HepG2 (cell line): ENCODE measurements around the gene FOXL3. TPM values are rescaled to one million over a fixed set of nuclear protein-coding genes. Genes with fewer than 3 reads are reported as not detected.

ENCODE experiments used
- ATAC-seq: fragments of 200-7000 bp; cut with Tn5 transposase; 3 replicates; pipeline ENCODE4 v1.9.1; 2020; ENCODE audit warnings: mild to moderate bottlenecking, moderate library complexity
- BruUV-seq: library from RNA; stranded (reverse); fragments of 400-500 nt; replicated peaks from 2 replicates; lab custom pipeline; 2021; lab: Mats Ljungman, UMichigan
- CTCF ChIA-PET: fragments of 300-600 bp; formaldehyde crosslinking; extraction: SDS; loops from one replicate; lab custom pipeline; 2021; ENCODE audit warnings: low total read pairs, inconsistent platforms, low intra/inter-chr PET ratio; lab: Yijun Ruan, JAX
- POLR2A ChIA-PET: fragments of 350-600 bp; sonication (Branson Sonifier 250); formaldehyde crosslinking; loops from one replicate; lab custom pipeline; 2020; ENCODE audit warnings: antibody characterized with exemption, inconsistent platforms; lab: Yijun Ruan, JAX
- DNase-seq: peaks from one replicate; pipeline ENCODE4 v3.0.0-alpha.2; 2015; ENCODE audit warnings: low spot score
- FAIRE-seq: peaks from 3 replicates; lab custom pipeline; 2011; peaks lifted over from hg19 to GRCh38; lab: Jason Lieb, UNC
- H2AFZ ChIP-seq: one replicate; pipeline ENCODE4 v1.6.1; 2011; ENCODE audit warnings: low read length, inconsistent platforms
- H3K27ac ChIP-seq: fragments of 300-600 bp; 3 replicates; pipeline ENCODE4 v1.8.0; 2011; ENCODE audit warnings: mixed run types, mild to moderate bottlenecking, mixed read lengths, low read length, inconsistent platforms; ENCODE audit not compliant: insufficient read depth; ENCODE audit errors: extremely low read length
- H3K27me3 ChIP-seq, 2 experiments: fragments of 200-600 bp in 1 of 2; 2 replicates in 1 of 2; 3 replicates in 1 of 2; pipeline versions ENCODE4 v1.6.0 to v1.8.0; 2011; ENCODE audit warnings: low read length in 2 of 2, mild to moderate bottlenecking in 2 of 2, moderate library complexity in 2 of 2, inconsistent platforms in 1 of 2; ENCODE audit not compliant: insufficient read depth in 2 of 2, control insufficient read depth in 1 of 2
- H3K36me3 ChIP-seq, 2 experiments: fragments of 200-600 bp in 1 of 2; replicated peaks in 1 of 2; 2 replicates in 1 of 2; 3 replicates in 1 of 2; pipeline versions ENCODE4 v1.5.1 to v1.8.0; 2011; ENCODE audit warnings: low read length in 2 of 2, inconsistent platforms in 1 of 2; ENCODE audit not compliant: insufficient read depth in 2 of 2, control insufficient read depth in 1 of 2
- H3K4me1 ChIP-seq: 2 replicates; pipeline ENCODE4 v1.5.1; 2012; ENCODE audit warnings: low read length, inconsistent platforms; ENCODE audit not compliant: insufficient read depth
- H3K4me2 ChIP-seq: 2 replicates; pipeline ENCODE4 v1.6.0; 2011; ENCODE audit warnings: low read depth, low read length, inconsistent platforms
- H3K4me3 ChIP-seq, 3 experiments: fragments of 200-600 bp in 1 of 3; sonication (generic), shearing (Covaris generic) in 1 of 3; replicated peaks in 1 of 3; 2 replicates each; pipeline ENCODE4 v1.5.1; 2011 to 2016; ENCODE audit warnings: low read length in 3 of 3, inconsistent platforms in 2 of 3, low read depth in 2 of 3, mild to moderate bottlenecking in 2 of 3, control low read depth in 1 of 3, mixed read lengths in 1 of 3; ENCODE audit not compliant: insufficient read depth in 1 of 3
- H3K79me2 ChIP-seq: one replicate; pipeline ENCODE4 v1.6.1; 2011; ENCODE audit warnings: low read length, inconsistent platforms; ENCODE audit not compliant: insufficient read depth
- H3K9ac ChIP-seq: 2 replicates; pipeline ENCODE4 v1.6.0; 2011; ENCODE audit warnings: mild to moderate bottlenecking, low read depth, low read length, inconsistent platforms; ENCODE audit not compliant: insufficient read depth
- H3K9me3 ChIP-seq: 2 replicates; pipeline ENCODE4 v1.5.1; 2012; ENCODE audit warnings: mild to moderate bottlenecking, low read length
- H4K20me1 ChIP-seq: 2 replicates; pipeline ENCODE4 v1.6.0; 2011; ENCODE audit warnings: inconsistent platforms, mild to moderate bottlenecking, low read length, moderate library complexity; ENCODE audit not compliant: insufficient read depth
- MTA1 ChIP-seq: sonication (generic); formaldehyde crosslinking; IDR thresholded peaks from 2 replicates; pipeline ENCODE4 v1.4.0; 2020; ENCODE audit warnings: missing genetic modification reagents, mild to moderate bottlenecking, borderline replicate concordance
- ZNF616 ChIP-seq: sonication (generic); formaldehyde crosslinking; IDR thresholded peaks from 2 replicates; pipeline ENCODE4 v1.5.0; 2020; ENCODE audit warnings: low read depth, mild to moderate bottlenecking, missing genetic modification reagents
- WGBS: methylation state at CpG from one replicate; pipeline ENCODE4 v1.1.6; 2017; ENCODE audit warnings: low lambda C conversion rate; 5-methylcytosine and 5-hydroxymethylcytosine counted together
- in situ Hi-C: cut with HindIII; loops from 2 replicates; pipeline ENCODE4 v1.10.0; 2017; ENCODE audit warnings: low pct_unique_long_range_greater_than_20kb; ENCODE audit not compliant: extremely low pct_ligation_motif_present
- intact Hi-C: fragments of 100-400 bp; cut with micrococcal nuclease; formaldehyde crosslinking; loops from one replicate; pipeline ENCODE4 v1.10.0; 2022; ENCODE audit not compliant: unreplicated experiment
- polyA plus RNA-seq, 8 experiments: library from polyadenylated mRNA; depleted of rRNA in 3 of 8; stranded (reverse) in 7 of 8; unstranded in 1 of 8; fragments of >200 nt; fragmentation: Illumina TruSeq in 4 of 8; extraction: Trizol in 4 of 8; gene quantifications; 2 replicates each; pipeline versions ENCODE4 v1.2.1 to v1.2.3, GENCODE V29; 2011 to 2016; ENCODE audit warnings: low read depth in 4 of 8, missing spikeins in 1 of 8, mixed read lengths in 1 of 8; ENCODE audit not compliant: insufficient read depth in 1 of 8
- total RNA-seq, 5 experiments: library from RNA; depleted of rRNA; stranded (reverse); fragments of >200 nt; fragmentation: Illumina TruSeq; extraction: Trizol; gene quantifications; 2 replicates each; pipeline ENCODE4 v1.2.3, GENCODE V29; 2016; ENCODE audit warnings: low read depth in 1 of 5
- TF ChIP-seq, protein P1 (sequence below), 2 experiments: sonication (generic) in 1 of 2; formaldehyde crosslinking in 1 of 2; IDR thresholded peaks; 2 replicates each; pipeline versions ENCODE4 v1.4.0 to v1.6.1; 2016 to 2020; ENCODE audit warnings: borderline replicate concordance in 1 of 2, low read depth in 1 of 2, mild to moderate bottlenecking in 1 of 2, missing genetic modification reagents in 1 of 2
- TF ChIP-seq, protein P2 (sequence below): sonication (generic); formaldehyde crosslinking; IDR thresholded peaks from 2 replicates; pipeline ENCODE4 v1.5.0; 2020; ENCODE audit warnings: missing genetic modification reagents

Gene FOXL3
- total and polyA plus RNA-seq, 2 of the 13 experiments (the other 11 are each of a cell fraction or from before 2014, with no cell fraction given) = not detected

DNA sequence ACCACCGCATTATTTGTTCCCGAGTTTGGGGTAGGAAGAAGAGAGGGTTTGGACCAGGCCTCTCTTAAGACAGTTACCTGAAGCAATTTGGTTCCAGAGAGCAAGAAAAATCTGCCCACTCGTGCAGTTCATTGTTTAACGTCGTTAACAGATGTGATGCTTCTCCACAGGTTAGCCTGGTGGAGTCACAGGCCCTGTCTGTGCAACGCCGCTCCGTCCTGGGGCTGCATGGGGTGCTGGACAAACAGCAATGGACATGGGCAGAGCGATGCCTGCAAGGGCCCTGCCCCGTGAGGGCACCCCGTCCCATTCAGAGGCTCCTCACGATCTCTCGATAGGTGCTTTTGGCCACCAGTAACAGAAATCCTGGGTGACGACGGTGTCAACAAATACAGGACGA is 9.7 kb downstream of the FOXL3 start:
- Histone ChIP-seq H3K27me3 (peaks cover 4 to 34% of the 10 kb centered on the region in 2 experiments; a peak in 3 of 5 replicates), H3K4me3 (no peak overlapping the region), H3K4me2 (no peak overlapping the region), H3K27ac (no peak overlapping the region), H3K4me1 (peaks cover 13% of the 10 kb centered on the region), H3K79me2 (no peaks in the 10 kb centered on the region), H3K9ac (no peak overlapping the region), H4K20me1 (no peaks in the 10 kb centered on the region), H3K36me3 (no peaks in the 10 kb centered on the region), H3K9me3 (no peaks in the 10 kb centered on the region), H2AFZ (no peak overlapping the region)
- DNase-seq (no peak), ATAC-seq (no peak), FAIRE-seq (no peak)
- intact Hi-C loops = no loop called here
- BruUV-seq = no TSS peak
- CTCF ChIA-PET = no interaction called here
- 40% methylated on average over 6 of the region's 16 CpGs for WGBS
- TF ChIP-seq, protein P1, sequence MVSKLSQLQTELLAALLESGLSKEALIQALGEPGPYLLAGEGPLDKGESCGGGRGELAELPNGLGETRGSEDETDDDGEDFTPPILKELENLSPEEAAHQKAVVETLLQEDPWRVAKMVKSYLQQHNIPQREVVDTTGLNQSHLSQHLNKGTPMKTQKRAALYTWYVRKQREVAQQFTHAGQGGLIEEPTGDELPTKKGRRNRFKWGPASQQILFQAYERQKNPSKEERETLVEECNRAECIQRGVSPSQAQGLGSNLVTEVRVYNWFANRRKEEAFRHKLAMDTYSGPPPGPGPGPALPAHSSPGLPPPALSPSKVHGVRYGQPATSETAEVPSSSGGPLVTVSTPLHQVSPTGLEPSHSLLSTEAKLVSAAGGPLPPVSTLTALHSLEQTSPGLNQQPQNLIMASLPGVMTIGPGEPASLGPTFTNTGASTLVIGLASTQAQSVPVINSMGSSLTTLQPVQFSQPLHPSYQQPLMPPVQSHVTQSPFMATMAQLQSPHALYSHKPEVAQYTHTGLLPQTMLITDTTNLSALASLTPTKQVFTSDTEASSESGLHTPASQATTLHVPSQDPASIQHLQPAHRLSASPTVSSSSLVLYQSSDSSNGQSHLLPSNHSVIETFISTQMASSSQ (IDR thresholded peaks at IDR 0.05; ENCODE audit: low read depth) = no peak
- TF ChIP-seq, protein P1 (CRISPR knock-in tag; IDR thresholded peaks at IDR 0.05; ENCODE audit: borderline replicate concordance) = no peak
- TF ChIP-seq MTA1 (CRISPR knock-in tag) (no peak), ZNF616 (CRISPR knock-in tag) (no peak)
- TF ChIP-seq, protein P2, sequence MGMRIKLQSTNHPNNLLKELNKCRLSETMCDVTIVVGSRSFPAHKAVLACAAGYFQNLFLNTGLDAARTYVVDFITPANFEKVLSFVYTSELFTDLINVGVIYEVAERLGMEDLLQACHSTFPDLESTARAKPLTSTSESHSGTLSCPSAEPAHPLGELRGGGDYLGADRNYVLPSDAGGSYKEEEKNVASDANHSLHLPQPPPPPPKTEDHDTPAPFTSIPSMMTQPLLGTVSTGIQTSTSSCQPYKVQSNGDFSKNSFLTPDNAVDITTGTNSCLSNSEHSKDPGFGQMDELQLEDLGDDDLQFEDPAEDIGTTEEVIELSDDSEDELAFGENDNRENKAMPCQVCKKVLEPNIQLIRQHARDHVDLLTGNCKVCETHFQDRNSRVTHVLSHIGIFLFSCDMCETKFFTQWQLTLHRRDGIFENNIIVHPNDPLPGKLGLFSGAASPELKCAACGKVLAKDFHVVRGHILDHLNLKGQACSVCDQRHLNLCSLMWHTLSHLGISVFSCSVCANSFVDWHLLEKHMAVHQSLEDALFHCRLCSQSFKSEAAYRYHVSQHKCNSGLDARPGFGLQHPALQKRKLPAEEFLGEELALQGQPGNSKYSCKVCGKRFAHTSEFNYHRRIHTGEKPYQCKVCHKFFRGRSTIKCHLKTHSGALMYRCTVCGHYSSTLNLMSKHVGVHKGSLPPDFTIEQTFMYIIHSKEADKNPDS = no peak
- POLR2A ChIA-PET = no interaction called here
- in situ Hi-C loops = no loop called here
